Endothelial cell of umbilical vein (primary cell): ENCODE measurements around the gene ATP6V1E1.

ENCODE experiments used
- CTCF ChIP-seq, 2 donors: IDR thresholded peaks; 1 replicate in 1 of 2; 2 replicates in 1 of 2; pipeline ENCODE4 v1.5.1; 2011; ENCODE audit warnings: low read length in 2 of 2, mild to moderate bottlenecking in 2 of 2, moderate library complexity in 2 of 2, control low read depth in 1 of 2, inconsistent platforms in 1 of 2, low read depth in 1 of 2; ENCODE audit not compliant: insufficient read depth in 1 of 2; ENCODE audit errors: extremely low read depth in 1 of 2
- MYC ChIP-seq: IDR thresholded peaks from one replicate; pipeline ENCODE4 v1.6.1; 2011; ENCODE audit warnings: mild to moderate bottlenecking, low read depth, low read length
- POLR2A ChIP-seq: IDR thresholded peaks from 2 replicates; pipeline ENCODE4 v1.6.1; 2012; ENCODE audit warnings: low read depth, mild to moderate bottlenecking, control low read depth, low read length
- POLR2AphosphoS5 ChIP-seq: IDR thresholded peaks from 2 replicates; pipeline ENCODE4 v1.6.1; 2012; ENCODE audit warnings: low read depth, mild to moderate bottlenecking, control low read depth, low read length, moderate library complexity; ENCODE audit not compliant: insufficient read depth

GRCh38 chr22:17548756-17549035 lies 79.9 kb downstream of the ATP6V1E1 start:
- TF ChIP-seq POLR2A: no peak
- TF ChIP-seq CTCF (IDR thresholded peaks at IDR 0.05; ENCODE audit: extremely low read depth in 1 of 2, insufficient read depth in 1 of 2, low read depth in 1 of 2, low read length in 2 of 2): no peak
- no peak for TF ChIP-seq MYC
- no peak for TF ChIP-seq POLR2AphosphoS5
